Measurements from ENCODE around the gene NT5C3A. TPM values are rescaled to one million over a fixed set of nuclear protein-coding genes. Genes with fewer than 3 reads are reported as not detected.

The NT5C3A gene
- total and polyA plus RNA-seq, 9 of the 15 experiments (the other 6 are each of a cell fraction or from before 2014, with no cell fraction given) = 18.6 to 60.1 (median 40.0) TPM

DNA sequence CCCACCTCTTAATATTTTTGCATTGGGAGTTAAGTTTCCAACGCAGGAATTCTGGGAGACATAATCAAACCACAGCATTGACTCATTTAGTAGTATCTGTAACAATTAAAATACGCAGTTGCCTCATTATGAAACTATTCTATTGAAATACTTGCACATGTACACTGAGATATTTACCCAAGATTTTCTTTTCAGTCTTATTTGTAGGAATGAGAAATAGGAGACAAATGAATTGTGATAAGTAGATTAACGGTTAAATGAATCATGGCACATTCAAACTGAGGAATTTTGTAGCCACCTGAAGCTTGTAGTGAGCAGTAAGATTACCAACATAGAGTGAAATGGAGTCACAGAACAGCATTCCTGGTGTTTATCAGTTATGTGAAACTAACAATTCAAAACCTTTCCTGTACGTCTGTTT lies 28.5 kb upstream of the NT5C3A start:
- no peak for FAIRE-seq

More for the DNA sequence above, 28.5 kb upstream of the NT5C3A start:
- no peaks in the 10 kb centered on the region for H3K9me3 ChIP-seq (replicated peaks; ENCODE audit: control insufficient read depth, insufficient read depth, low read depth, low read length)
- no peaks in the 10 kb centered on the region for H3K9me1 ChIP-seq (ENCODE audit: control insufficient read depth, insufficient read depth, low read length)
- H3K27ac ChIP-seq (ENCODE audit: extremely low read depth, low read depth, low read length) = no peak overlapping the region
- no peak overlapping the region for H2AFZ ChIP-seq (ENCODE audit: low read depth, low read length)
- H3K4me3 ChIP-seq = no peak overlapping the region
- H4K20me1 ChIP-seq (replicated peaks; ENCODE audit: control insufficient read depth, insufficient read depth, low read length) = no peaks in the 10 kb centered on the region
- ChIA-PET POLR2A (interaction anchor here (0.6 to 1.4 kb wide), 2 partner anchors 8 to 11 kb away, joined by 3 to 4 read pairs; no protein-coding TSS in a partner anchor), CTCF (ENCODE audit: low intra/inter-chr PET ratio) (no interaction called here)
- TF ChIP-seq NR3C1 (CRISPR knock-in tag; IDR thresholded peaks at IDR 0.05) = no peak
- TF ChIP-seq ZNF780A (CRISPR knock-in tag; IDR thresholded peaks at IDR 0.05) = no peak
- TF ChIP-seq, protein P1, sequence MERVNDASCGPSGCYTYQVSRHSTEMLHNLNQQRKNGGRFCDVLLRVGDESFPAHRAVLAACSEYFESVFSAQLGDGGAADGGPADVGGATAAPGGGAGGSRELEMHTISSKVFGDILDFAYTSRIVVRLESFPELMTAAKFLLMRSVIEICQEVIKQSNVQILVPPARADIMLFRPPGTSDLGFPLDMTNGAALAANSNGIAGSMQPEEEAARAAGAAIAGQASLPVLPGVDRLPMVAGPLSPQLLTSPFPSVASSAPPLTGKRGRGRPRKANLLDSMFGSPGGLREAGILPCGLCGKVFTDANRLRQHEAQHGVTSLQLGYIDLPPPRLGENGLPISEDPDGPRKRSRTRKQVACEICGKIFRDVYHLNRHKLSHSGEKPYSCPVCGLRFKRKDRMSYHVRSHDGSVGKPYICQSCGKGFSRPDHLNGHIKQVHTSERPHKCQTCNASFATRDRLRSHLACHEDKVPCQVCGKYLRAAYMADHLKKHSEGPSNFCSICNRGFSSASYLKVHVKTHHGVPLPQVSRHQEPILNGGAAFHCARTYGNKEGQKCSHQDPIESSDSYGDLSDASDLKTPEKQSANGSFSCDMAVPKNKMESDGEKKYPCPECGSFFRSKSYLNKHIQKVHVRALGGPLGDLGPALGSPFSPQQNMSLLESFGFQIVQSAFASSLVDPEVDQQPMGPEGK (CRISPR knock-in tag; IDR thresholded peaks at IDR 0.05; ENCODE audit: borderline replicate concordance) = no peak
- TF ChIP-seq POLR2H (tag; IDR thresholded peaks at IDR 0.05; ENCODE audit: low read depth) = no peak
- no peak for TF ChIP-seq ZFP36 (IDR thresholded peaks at IDR 0.05; ENCODE audit: low read depth, low read length, partially characterized antibody)
- no peak for TF ChIP-seq JUN (IDR thresholded peaks at IDR 0.05; ENCODE audit: borderline replicate concordance, low read depth, low read length)
- no peak for TF ChIP-seq JUN (CRISPR knock-in tag; IDR thresholded peaks at IDR 0.05; ENCODE audit: borderline replicate concordance)
- TF ChIP-seq, protein P2, sequence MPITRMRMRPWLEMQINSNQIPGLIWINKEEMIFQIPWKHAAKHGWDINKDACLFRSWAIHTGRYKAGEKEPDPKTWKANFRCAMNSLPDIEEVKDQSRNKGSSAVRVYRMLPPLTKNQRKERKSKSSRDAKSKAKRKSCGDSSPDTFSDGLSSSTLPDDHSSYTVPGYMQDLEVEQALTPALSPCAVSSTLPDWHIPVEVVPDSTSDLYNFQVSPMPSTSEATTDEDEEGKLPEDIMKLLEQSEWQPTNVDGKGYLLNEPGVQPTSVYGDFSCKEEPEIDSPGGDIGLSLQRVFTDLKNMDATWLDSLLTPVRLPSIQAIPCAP (CRISPR knock-in tag; IDR thresholded peaks at IDR 0.05; ENCODE audit: borderline replicate concordance) = no peak
- TF ChIP-seq RBBP5 (IDR thresholded peaks at IDR 0.05; ENCODE audit: borderline replicate concordance, insufficient read depth, low read length, poor library complexity, severe bottlenecking) = no peak
- TF ChIP-seq, protein P3, sequence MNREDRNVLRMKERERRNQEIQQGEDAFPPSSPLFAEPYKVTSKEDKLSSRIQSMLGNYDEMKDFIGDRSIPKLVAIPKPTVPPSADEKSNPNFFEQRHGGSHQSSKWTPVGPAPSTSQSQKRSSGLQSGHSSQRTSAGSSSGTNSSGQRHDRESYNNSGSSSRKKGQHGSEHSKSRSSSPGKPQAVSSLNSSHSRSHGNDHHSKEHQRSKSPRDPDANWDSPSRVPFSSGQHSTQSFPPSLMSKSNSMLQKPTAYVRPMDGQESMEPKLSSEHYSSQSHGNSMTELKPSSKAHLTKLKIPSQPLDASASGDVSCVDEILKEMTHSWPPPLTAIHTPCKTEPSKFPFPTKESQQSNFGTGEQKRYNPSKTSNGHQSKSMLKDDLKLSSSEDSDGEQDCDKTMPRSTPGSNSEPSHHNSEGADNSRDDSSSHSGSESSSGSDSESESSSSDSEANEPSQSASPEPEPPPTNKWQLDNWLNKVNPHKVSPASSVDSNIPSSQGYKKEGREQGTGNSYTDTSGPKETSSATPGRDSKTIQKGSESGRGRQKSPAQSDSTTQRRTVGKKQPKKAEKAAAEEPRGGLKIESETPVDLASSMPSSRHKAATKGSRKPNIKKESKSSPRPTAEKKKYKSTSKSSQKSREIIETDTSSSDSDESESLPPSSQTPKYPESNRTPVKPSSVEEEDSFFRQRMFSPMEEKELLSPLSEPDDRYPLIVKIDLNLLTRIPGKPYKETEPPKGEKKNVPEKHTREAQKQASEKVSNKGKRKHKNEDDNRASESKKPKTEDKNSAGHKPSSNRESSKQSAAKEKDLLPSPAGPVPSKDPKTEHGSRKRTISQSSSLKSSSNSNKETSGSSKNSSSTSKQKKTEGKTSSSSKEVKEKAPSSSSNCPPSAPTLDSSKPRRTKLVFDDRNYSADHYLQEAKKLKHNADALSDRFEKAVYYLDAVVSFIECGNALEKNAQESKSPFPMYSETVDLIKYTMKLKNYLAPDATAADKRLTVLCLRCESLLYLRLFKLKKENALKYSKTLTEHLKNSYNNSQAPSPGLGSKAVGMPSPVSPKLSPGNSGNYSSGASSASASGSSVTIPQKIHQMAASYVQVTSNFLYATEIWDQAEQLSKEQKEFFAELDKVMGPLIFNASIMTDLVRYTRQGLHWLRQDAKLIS (CRISPR knock-in tag; IDR thresholded peaks at IDR 0.05) = no peak
- TF ChIP-seq PRMT5 (CRISPR knock-in tag; IDR thresholded peaks at IDR 0.05) = no peak
- no peak for TF ChIP-seq MAFF (IDR thresholded peaks at IDR 0.05; ENCODE audit: low read length)
- no peak overlapping the region for H3K9ac ChIP-seq (ENCODE audit: insufficient read depth in 1 of 2, low read depth in 2 of 2, low read length in 2 of 2)
- intact Hi-C loops (cut with micrococcal nuclease) (no loop called here), in situ Hi-C loops (cut with MboI) (no loop called here)
- WGBS (ENCODE audit: insufficient coverage, low coverage, missing lambda C conversion rate) = 49% methylated on average over 4 of the region's 4 CpGs
- H3K36me3 ChIP-seq (ENCODE audit: control insufficient read depth, insufficient read depth, low read length) = peaks cover 22% of the 10 kb centered on the region; the same call in 2 of the 3 replicates
- no peaks in the 10 kb centered on the region for H3K27me3 ChIP-seq (ENCODE audit: control insufficient read depth in 2 of 2, insufficient read depth in 2 of 2, low read length in 2 of 2)
- H3K4me1 ChIP-seq (replicated peaks in 1 of 2; ENCODE audit: control insufficient read depth in 2 of 2, insufficient read depth in 2 of 2, low read length in 2 of 2) = peaks cover 0 to 12% of the 10 kb centered on the region in 2 experiments; a peak in 3 of 5 replicates
- H3K4me2 ChIP-seq (ENCODE audit: insufficient read depth, low read length) = no peak overlapping the region
- ATAC-seq (no peak), DNase-seq (ENCODE audit: extremely low read depth in 1 of 4, low spot score in 3 of 4) (no peak)
- H3K79me2 ChIP-seq (ENCODE audit: control insufficient read depth, insufficient read depth, low read length) = no peaks in the 10 kb centered on the region
- BruUV-seq (replicated peaks) = no TSS peak
